Right cardiac atrium (tissue), 5 donors: ENCODE results near the gene TNRC6A. TPM values are rescaled to one million over a fixed set of nuclear protein-coding genes. Genes with fewer than 3 reads are reported as not detected.

ENCODE experiments used
- ATAC-seq, 2 donors: fragments of 200-7000 bp; cut with Tn5 transposase; one replicate each; pipeline versions ENCODE4 v1.8.0 to v1.9.1; 2020; ENCODE audit warnings: moderate library complexity in 2 of 2, mild to moderate bottlenecking in 1 of 2
- DNase-seq, 3 donors: peaks; one replicate each; pipeline ENCODE4 v3.0.0-alpha.2; 2020
- H3K27ac ChIP-seq: one replicate; pipeline ENCODE4 v1.5.1; 2013; ENCODE audit warnings: mild to moderate bottlenecking, low read length, control low read depth, moderate library complexity
- H3K27me3 ChIP-seq: one replicate; pipeline ENCODE4 v1.6.1; 2013; ENCODE audit not compliant: control insufficient read depth, insufficient read depth
- H3K4me1 ChIP-seq: one replicate; pipeline ENCODE4 v1.6.1; 2013; ENCODE audit warnings: low read length; ENCODE audit not compliant: control insufficient read depth, insufficient read depth
- H3K4me3 ChIP-seq: one replicate; pipeline ENCODE4 v1.5.1; 2013; ENCODE audit warnings: low read length, control low read depth
- H3K9me3 ChIP-seq: one replicate; pipeline ENCODE4 v1.6.1; 2013; ENCODE audit warnings: low read length; ENCODE audit not compliant: control insufficient read depth
- WGBS: extraction: QIAGEN DNeasy Blood & Tissue Kit; methylation state at CpG from one replicate; pipeline ENCODE4 v1.1.7; 2013; 5-methylcytosine and 5-hydroxymethylcytosine counted together
- intact Hi-C, 4 donors: fragments of 100-400 bp; cut with DNase I; formaldehyde crosslinking; loops; one replicate each; pipeline versions ENCODE4 v1.11.0 to v1.14.0; 2022 to 2023
- long read RNA-seq, 4 donors: library from polyadenylated mRNA; unstranded; transcript quantifications; one replicate each; pipeline ENCODE4 v2.0.0, GENCODE V29; 2020 to 2021
- polyA plus RNA-seq: library from polyadenylated mRNA; stranded (reverse); fragments of 200-250 nt; gene quantifications from one replicate; pipeline ENCODE4 v1.2.3, GENCODE V29; 2013
- total RNA-seq, 4 donors: library from RNA; stranded (reverse); fragmentation: NEBNext Ultra II Directional; extraction: Animal tissue kit (Norgen Biotek cat#: 25700); gene quantifications; one replicate each; pipeline ENCODE4 v1.2.1, GENCODE V29; 2021
- donor health status: healthy with polysubstance abuse.
- donor health status: DM: no; HTN: yes; CAD: no.
- donor health status: DM: no; HTN: no; CAD: no.
- donor health status: DM: no; HTN: yes; CAD: no; lungs with severe emphysema.
- donor health status: DM: yes; HTN: yes; CAD: no.

TNRC6A gene
- 10 to 100 TPM; 35.1 to 41.2 (median 38.3) TPM for total RNA-seq
- polyA plus RNA-seq = 17.6 TPM
- long read RNA-seq, donor 1, full-length matches to known transcripts = 1 of 38 reads
- long read RNA-seq, donor 1, partial matches to known transcripts = 28 of 38 reads
- long read RNA-seq, donor 1, other reads (novel, unspliced or antisense) = 9 of 38 reads
- long read RNA-seq, donor 2, partial matches to known transcripts = 6 of 8 reads
- long read RNA-seq, donor 2, other reads (novel, unspliced or antisense) = 2 of 8 reads
- long read RNA-seq, donor 3, partial matches to known transcripts = 11 of 23 reads
- long read RNA-seq, donor 3, other reads (novel, unspliced or antisense) = 11 of 23 reads
- long read RNA-seq, donor 4, partial matches to known transcripts = 3 of 11 reads
- long read RNA-seq, donor 4, other reads (novel, unspliced or antisense) = 8 of 11 reads

- Histone ChIP-seq H3K4me3 (peak within 1 kb of the TSS; percentile 94), H3K9me3 (no peaks in the 10 kb centered on the region), H3K27ac (peak within 1 kb of the TSS; percentile 98), H3K4me1 (peaks cover 6% of the 10 kb centered on the region), H3K27me3 (no peaks in the 10 kb centered on the region)
- DNase-seq (peak; percentile 94 to 97 (median 97)), ATAC-seq (peak; percentile 97 to 98)
- intact Hi-C loops = no loop called here
- WGBS = under 1% methylated on average over 78 of the region's 78 CpGs
Measured at GRCh38 chr16:24729243-24729950, at the start of gene TNRC6A. TNRC6A (plus strand) TSS chr16:24729651; CDS start chr16:24729842, 191 bp downstream.

DNA sequence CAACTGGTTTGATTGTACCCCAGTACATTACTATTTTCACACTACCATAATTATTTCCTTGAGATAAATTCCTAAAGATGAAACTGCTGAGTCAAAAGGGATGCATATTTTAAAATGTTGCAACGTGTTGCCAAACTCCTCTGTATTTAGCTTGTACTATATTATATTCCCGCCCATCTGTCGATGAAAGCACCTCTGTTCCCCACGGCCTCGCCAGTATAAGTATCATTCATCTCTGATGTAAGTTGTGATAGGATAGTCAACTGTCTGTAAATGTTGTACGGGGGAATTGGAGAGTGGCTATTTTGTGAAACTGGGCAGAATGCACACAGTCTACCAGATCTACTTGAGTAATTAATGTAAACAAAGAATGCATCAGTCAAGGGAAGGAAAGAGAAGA, 47.7 kb upstream of the TNRC6A start:
- ATAC-seq (no peak), DNase-seq (no peak)
- H3K27ac ChIP-seq = no peak overlapping the region
- intact Hi-C loops = no loop called here
- no peak overlapping the region for H3K4me3 ChIP-seq
- no peaks in the 10 kb centered on the region for H3K27me3 ChIP-seq
- H3K4me1 ChIP-seq = no peaks in the 10 kb centered on the region
- 51% methylated on average over 6 of the region's 6 CpGs for WGBS
- no peaks in the 10 kb centered on the region for H3K9me3 ChIP-seq

DNA sequence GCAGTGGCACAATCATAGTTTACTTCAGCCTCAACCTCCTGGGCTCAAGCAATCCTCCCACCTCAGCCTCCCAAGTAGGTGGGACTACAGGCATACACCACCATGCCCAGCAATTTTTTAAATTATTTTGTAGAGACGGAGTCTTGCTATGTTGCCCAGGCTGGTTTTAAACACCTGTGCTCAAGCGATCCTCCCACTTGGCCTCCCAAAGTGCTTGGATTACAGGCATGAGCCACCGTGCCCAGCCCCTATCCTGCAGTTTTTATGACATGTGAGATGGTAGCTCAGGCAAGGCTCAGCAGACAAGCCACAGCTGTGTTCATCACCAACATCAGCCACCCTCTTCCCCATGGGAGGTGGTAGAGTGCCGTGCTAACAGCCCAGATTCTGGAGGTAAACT, 46.2 kb upstream of the TNRC6A start:
- 88% methylated on average over 4 of the region's 4 CpGs for WGBS
- Histone ChIP-seq H3K9me3 (no peaks in the 10 kb centered on the region), H3K4me3 (no peak overlapping the region), H3K27ac (no peak overlapping the region), H3K4me1 (no peaks in the 10 kb centered on the region), H3K27me3 (no peaks in the 10 kb centered on the region)
- ATAC-seq = no peak
- intact Hi-C loops = no loop called here
- DNase-seq = no peak

DNA sequence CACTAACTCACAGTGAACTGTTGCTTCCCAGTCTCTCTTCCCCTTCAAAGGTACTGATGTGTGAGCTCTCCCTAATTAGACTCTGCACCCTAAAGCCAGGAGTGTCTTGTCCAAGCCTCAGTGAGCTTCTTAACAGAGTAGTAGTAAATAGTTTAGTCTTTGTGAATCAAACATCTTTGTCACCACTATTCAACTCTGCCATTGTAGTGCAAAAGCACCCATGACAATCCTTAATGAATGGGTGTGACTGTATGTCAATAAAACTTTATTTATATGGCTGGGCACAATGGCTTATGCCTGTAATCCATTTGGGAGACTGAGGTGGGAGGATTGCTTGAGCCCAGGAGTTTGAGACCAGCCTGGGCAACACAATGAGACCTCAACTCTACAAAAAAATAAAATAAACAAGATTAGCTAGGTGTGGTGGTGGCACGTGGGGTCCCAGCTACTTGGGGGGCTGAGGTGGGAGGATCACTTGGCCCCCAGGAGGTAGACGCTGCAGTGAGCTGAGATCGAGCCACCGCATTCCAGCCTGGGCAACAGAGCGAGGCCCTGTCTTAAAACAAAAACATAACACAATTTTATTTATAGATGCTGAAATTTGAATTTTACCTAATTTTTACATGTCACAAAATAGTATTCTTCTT, 45.5 kb upstream of the TNRC6A start:
- Histone ChIP-seq H3K4me3 (no peak overlapping the region), H3K4me1 (no peaks in the 10 kb centered on the region), H3K27me3 (no peaks in the 10 kb centered on the region), H3K9me3 (no peaks in the 10 kb centered on the region), H3K27ac (no peak overlapping the region)
- WGBS = 91% methylated on average over 5 of the region's 5 CpGs
- ATAC-seq (no peak), DNase-seq (no peak)
- intact Hi-C loops = no loop called here

- peak; percentile 66 to 75 for ATAC-seq
- H3K4me1 ChIP-seq = no peaks in the 10 kb centered on the region
- H3K4me3 ChIP-seq = no peak overlapping the region
- intact Hi-C loops = no loop called here
- no peak overlapping the region for H3K27ac ChIP-seq
- H3K9me3 ChIP-seq = no peaks in the 10 kb centered on the region
- DNase-seq = peak; percentile 73 to 86 (median 79)
- 38% methylated on average over 15 of the region's 15 CpGs for WGBS
- no peaks in the 10 kb centered on the region for H3K27me3 ChIP-seq
Measured at GRCh38 chr16:24685539-24686432, 43.7 kb upstream of the TNRC6A start.

DNA sequence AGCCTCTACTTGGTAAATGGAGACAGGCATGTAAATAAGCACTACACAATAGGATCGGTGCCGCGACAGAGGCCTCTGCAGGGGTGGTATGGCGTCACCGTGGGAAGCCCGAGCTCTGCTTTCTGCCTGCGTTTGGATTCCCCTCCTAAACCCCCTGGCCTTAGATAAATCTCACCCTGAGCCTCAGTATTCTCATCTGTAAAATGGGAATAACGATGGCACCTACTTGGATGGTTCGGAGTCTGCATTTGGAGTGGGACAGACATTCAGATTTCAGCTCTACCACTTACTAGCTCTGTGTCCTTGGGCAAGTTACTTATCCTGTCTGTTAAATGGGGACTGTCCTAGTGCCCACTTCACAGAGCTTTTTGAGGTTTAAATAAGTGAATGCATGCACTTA, 42.8 kb upstream of the TNRC6A start:
- DNase-seq (no peak), ATAC-seq (no peak)
- 65% methylated on average over 9 of the region's 9 CpGs for WGBS
- no peak overlapping the region for H3K27ac ChIP-seq
- no peak overlapping the region for H3K4me3 ChIP-seq
- intact Hi-C loops = no loop called here
- H3K27me3 ChIP-seq = no peaks in the 10 kb centered on the region
- no peaks in the 10 kb centered on the region for H3K4me1 ChIP-seq
- no peaks in the 10 kb centered on the region for H3K9me3 ChIP-seq

DNA sequence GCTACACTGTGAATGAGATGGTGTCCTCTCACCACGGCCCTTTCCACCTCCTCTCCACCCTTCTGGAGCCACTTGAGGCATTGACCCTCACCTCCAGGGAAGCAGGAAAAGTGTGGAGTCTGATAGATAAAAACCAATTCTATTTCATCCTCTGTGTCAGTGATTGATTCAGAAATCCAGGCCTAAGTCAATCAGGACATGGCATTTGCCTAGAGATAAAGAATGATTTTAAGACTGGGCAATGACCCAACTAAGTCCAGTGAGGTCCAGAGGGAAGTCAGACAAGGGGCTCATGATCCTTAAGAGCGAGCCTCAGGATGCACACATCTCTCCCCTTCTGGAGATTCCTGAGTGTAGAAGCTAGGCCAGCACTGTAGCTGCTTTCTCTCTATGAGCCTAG, 41.1 kb upstream of the TNRC6A start:
- intact Hi-C loops = no loop called here
- 70% methylated on average over 2 of the region's 2 CpGs for WGBS
- Histone ChIP-seq H3K4me1 (no peaks in the 10 kb centered on the region), H3K27me3 (no peaks in the 10 kb centered on the region), H3K27ac (no peak overlapping the region), H3K9me3 (no peaks in the 10 kb centered on the region), H3K4me3 (no peak overlapping the region)
- ATAC-seq = no peak
- no peak for DNase-seq

DNA sequence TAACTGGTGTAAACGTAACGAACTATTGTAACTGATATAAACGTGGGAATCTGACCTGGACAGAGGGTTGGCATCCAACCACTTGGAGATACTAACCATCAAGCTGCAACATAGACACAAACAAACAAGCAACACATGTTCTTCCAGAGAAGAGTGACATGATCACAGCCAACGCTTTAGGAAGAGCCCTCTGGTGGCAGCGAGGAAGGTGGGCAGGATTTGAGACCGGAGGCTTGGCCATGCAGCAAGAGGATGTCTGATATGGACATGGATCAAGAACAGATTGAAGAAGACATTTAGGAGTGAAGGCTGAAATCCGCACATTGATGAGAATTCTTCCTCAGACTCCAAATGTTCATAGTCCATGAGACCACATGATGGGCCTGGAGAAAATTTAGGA, 40.3 kb upstream of the TNRC6A start:
- DNase-seq = peak in 1 of 3 donors; percentile 28
- no peak overlapping the region for H3K4me3 ChIP-seq
- intact Hi-C loops = no loop called here

GRCh38 chr16:24692854-24693253, 36.6 kb upstream of the TNRC6A start:
- H3K27me3 ChIP-seq = no peaks in the 10 kb centered on the region
- H3K9me3 ChIP-seq = no peaks in the 10 kb centered on the region
- intact Hi-C loops = no loop called here
- no peak overlapping the region for H3K4me3 ChIP-seq
- 55% methylated on average over 7 of the region's 7 CpGs for WGBS
- DNase-seq (no peak), ATAC-seq (no peak)
- H3K27ac ChIP-seq = no peak overlapping the region
- no peaks in the 10 kb centered on the region for H3K4me1 ChIP-seq

More for the DNA sequence above, 40.3 kb upstream of the TNRC6A start:
- Histone ChIP-seq H3K9me3 (no peaks in the 10 kb centered on the region), H3K27me3 (no peaks in the 10 kb centered on the region), H3K27ac (no peak overlapping the region), H3K4me1 (no peaks in the 10 kb centered on the region)
- WGBS = 41% methylated on average over 7 of the region's 7 CpGs
- peak; percentile 55 to 56 for ATAC-seq

GRCh38 chr16:24694931-24695330, 34.5 kb upstream of the TNRC6A start:
- 33% methylated on average over 5 of the region's 5 CpGs for WGBS
- intact Hi-C loops = no loop called here
- DNase-seq = no peak

More at GRCh38 chr16:24694931-24695330, 34.5 kb upstream of the TNRC6A start:
- no peaks in the 10 kb centered on the region for H3K27me3 ChIP-seq
- no peaks in the 10 kb centered on the region for H3K9me3 ChIP-seq
- H3K27ac ChIP-seq = no peak overlapping the region
- peak in 1 of 2 donors; percentile 40 for ATAC-seq
- no peak overlapping the region for H3K4me3 ChIP-seq
- H3K4me1 ChIP-seq = peaks cover 2% of the 10 kb centered on the region
